ENCODE measurements around the gene ERGIC1.

GRCh38 chr5:172845154-172845553 is 11.1 kb downstream of the ERGIC1 start:
- TF ChIP-seq CTCF (IDR thresholded peaks at IDR 0.05) (no peak), POLR2A (IDR thresholded peaks at IDR 0.05) (no peak)

All from esophagus squamous epithelium (tissue), 4 donors.